GM19468 (cell line): ENCODE results near the gene TRNP1.
"Not testable (repeated sequence)": the region's sequence is repeated elsewhere in the genome, so short reads cannot be mapped to it uniquely, and the experiment has no call there.

Experiments
- ATAC-seq: cut with Tn5 transposase; IDR thresholded peaks from one replicate; pipeline ENCODE4 v1.9.1; 2021; ENCODE audit warnings: mild to moderate bottlenecking, moderate library complexity, moderate number of reproducible peaks; ENCODE audit not compliant: unreplicated experiment; ENCODE audit errors: extremely low read depth

TRNP1 gene

GRCh38 chr1:26971590-26971989, 21.9 kb upstream of the TRNP1 start:
- ATAC-seq = no peak

- no peak for ATAC-seq
Measured at GRCh38 chr1:26972390-26972789, 21.1 kb upstream of the TRNP1 start.

GRCh38 chr1:26972821-26973220, 20.7 kb upstream of the TRNP1 start:
- ATAC-seq = no peak

GRCh38 chr1:26976621-26977510, 16.6 kb upstream of the TRNP1 start:
- no peak for ATAC-seq

GRCh38 chr1:26978901-26979300, 14.6 kb upstream of the TRNP1 start:
- no peak for ATAC-seq

GRCh38 chr1:26981146-26981846, 12.2 kb upstream of the TRNP1 start:
- no peak for ATAC-seq

- no peak for ATAC-seq
Measured at GRCh38 chr1:26983863-26984262, 9.6 kb upstream of the TRNP1 start.

- ATAC-seq = no peak
Measured at GRCh38 chr1:26984291-26984690, 9.2 kb upstream of the TRNP1 start.

GRCh38 chr1:26986658-26987057, 6.8 kb upstream of the TRNP1 start:
- ATAC-seq = no peak

- ATAC-seq = not testable (repeated sequence)
Measured at GRCh38 chr1:26989403-26990109, 3.9 kb upstream of the TRNP1 start.

- no peak for ATAC-seq
Measured at GRCh38 chr1:26991310-26992116, 2.0 kb upstream of the TRNP1 start.

- ATAC-seq = no peak
Measured at GRCh38 chr1:26994020-26994786, 711 bp downstream of the TRNP1 start.

- ATAC-seq = no peak
Measured at GRCh38 chr1:26994787-26995517, 1.5 kb downstream of the TRNP1 start.

GRCh38 chr1:26996024-26996423, 2.5 kb downstream of the TRNP1 start:
- ATAC-seq = no peak

- no peak for ATAC-seq
Measured at GRCh38 chr1:26996665-26997064, 3.2 kb downstream of the TRNP1 start.

GRCh38 chr1:26998429-26999300, 5.2 kb downstream of the TRNP1 start:
- ATAC-seq = no peak

- ATAC-seq = no peak
Measured at GRCh38 chr1:26999440-26999987, 6.0 kb downstream of the TRNP1 start.
